H9 (cell line): ENCODE data around the gene UST. TPM values are rescaled to one million over a fixed set of nuclear protein-coding genes. Genes with fewer than 3 reads are reported as not detected.
A peak's percentile ranks its signal among the peaks of the same experiment; 100 is the strongest.

ENCODE experiments used
- DNase-seq: peaks from one replicate; pipeline ENCODE4 v3.0.0-alpha.2; 2017
- H2AFZ ChIP-seq: one replicate; pipeline ENCODE4 v1.6.1; 2013; ENCODE audit warnings: mild to moderate bottlenecking, low read length, control low read depth, moderate library complexity
- H2AK5ac ChIP-seq: 2 replicates; pipeline ENCODE4 v1.6.1; 2013; ENCODE audit warnings: low read length, control low read depth, mixed read lengths; ENCODE audit not compliant: insufficient read length
- H2BK120ac ChIP-seq: one replicate; pipeline ENCODE4 v1.6.1; 2013; ENCODE audit warnings: low read depth, mild to moderate bottlenecking, low read length, control low read depth, inconsistent platforms; ENCODE audit not compliant: poor library complexity, severe bottlenecking
- H2BK12ac ChIP-seq: 2 replicates; pipeline ENCODE4 v1.6.1; 2013; ENCODE audit warnings: low read length, control low read depth, mixed read lengths, low read depth; ENCODE audit not compliant: insufficient read length
- H2BK15ac ChIP-seq: 2 replicates; pipeline ENCODE4 v1.6.1; 2013; ENCODE audit warnings: low read depth, low read length, control low read depth
- H2BK20ac ChIP-seq: one replicate; pipeline ENCODE4 v1.6.1; 2013; ENCODE audit warnings: low read depth, mild to moderate bottlenecking, low read length, control low read depth, inconsistent platforms; ENCODE audit not compliant: poor library complexity, severe bottlenecking
- H2BK5ac ChIP-seq: 2 replicates; pipeline ENCODE4 v1.6.1; 2013; ENCODE audit warnings: low read length, control low read depth, mixed read lengths; ENCODE audit not compliant: insufficient read length
- H3K14ac ChIP-seq: 2 replicates; pipeline ENCODE4 v1.6.1; 2013; ENCODE audit warnings: low read length, control low read depth; ENCODE audit not compliant: insufficient read depth
- H3K18ac ChIP-seq: 2 replicates; pipeline ENCODE4 v1.6.1; 2013; ENCODE audit warnings: low read depth, mild to moderate bottlenecking, mixed read lengths, low read length, control low read depth; ENCODE audit not compliant: insufficient read length
- H3K23ac ChIP-seq: 2 replicates; pipeline ENCODE4 v1.6.1; 2013; ENCODE audit warnings: low read length, control low read depth, mixed read lengths, low read depth; ENCODE audit not compliant: insufficient read length
- H3K23me2 ChIP-seq: 2 replicates; pipeline ENCODE4 v1.6.1; 2013; ENCODE audit warnings: low read depth, mild to moderate bottlenecking, mixed read lengths, low read length, control low read depth; ENCODE audit not compliant: insufficient read length, poor library complexity, severe bottlenecking
- H3K27ac ChIP-seq: 2 replicates; pipeline ENCODE4 v1.5.1; 2013; ENCODE audit warnings: low read length, control low read depth, mixed read lengths, low read depth; ENCODE audit not compliant: insufficient read length
- H3K27me3 ChIP-seq: 2 replicates; pipeline ENCODE4 v1.6.1; 2013; ENCODE audit warnings: low read length, control low read depth, inconsistent platforms; ENCODE audit not compliant: insufficient read depth
- H3K4ac ChIP-seq: 2 replicates; pipeline ENCODE4 v1.6.1; 2013; ENCODE audit warnings: low read depth, mild to moderate bottlenecking, control low read depth, inconsistent platforms, low read length, moderate library complexity
- H3K4me1 ChIP-seq: 2 replicates; pipeline ENCODE4 v1.6.1; 2013; ENCODE audit warnings: low read length, control low read depth, inconsistent platforms; ENCODE audit not compliant: insufficient read depth
- H3K4me2 ChIP-seq: 2 replicates; pipeline ENCODE4 v1.6.1; 2013; ENCODE audit warnings: low read length, control low read depth, mixed read lengths; ENCODE audit not compliant: insufficient read length, insufficient read depth
- H3K56ac ChIP-seq: 2 replicates; pipeline ENCODE4 v1.6.1; 2013; ENCODE audit warnings: low read depth, mild to moderate bottlenecking, mixed read lengths, low read length, control low read depth; ENCODE audit not compliant: insufficient read length
- H3K79me1 ChIP-seq: 2 replicates; pipeline ENCODE4 v1.6.1; 2013; ENCODE audit warnings: low read depth, mild to moderate bottlenecking, moderate library complexity, low read length, control low read depth, inconsistent platforms; ENCODE audit not compliant: insufficient read depth, poor library complexity, severe bottlenecking
- H3K79me2 ChIP-seq: 2 replicates; pipeline ENCODE4 v1.6.1; 2013; ENCODE audit warnings: low read length, control low read depth, inconsistent platforms; ENCODE audit not compliant: insufficient read depth
- H3K9ac ChIP-seq: 2 replicates; pipeline ENCODE4 v1.6.1; 2013; ENCODE audit warnings: low read length, control low read depth, mixed read lengths; ENCODE audit not compliant: insufficient read length; ENCODE audit errors: extremely low read depth
- H3K9me3 ChIP-seq: one replicate; pipeline ENCODE4 v1.6.1; 2013; ENCODE audit warnings: low read depth, low read length, inconsistent platforms; ENCODE audit not compliant: control insufficient read depth
- H3T11ph ChIP-seq: one replicate; pipeline ENCODE4 v1.6.1; 2013; ENCODE audit warnings: mild to moderate bottlenecking, low read length, control low read depth, inconsistent platforms
- H4K20me1 ChIP-seq: one replicate; pipeline ENCODE4 v1.6.1; 2013; ENCODE audit not compliant: control insufficient read depth, insufficient read length, insufficient read depth
- H4K5ac ChIP-seq: 2 replicates; pipeline ENCODE4 v1.6.1; 2013; ENCODE audit warnings: low read depth, mild to moderate bottlenecking, mixed read lengths, low read length, control low read depth; ENCODE audit not compliant: insufficient read length
- H4K8ac ChIP-seq: replicated peaks from 2 replicates; pipeline ENCODE4 v1.6.1; 2013; ENCODE audit warnings: low read length, control low read depth, mixed read lengths, low read depth; ENCODE audit not compliant: insufficient read length
- H4K91ac ChIP-seq: 2 replicates; pipeline ENCODE4 v1.6.1; 2013; ENCODE audit warnings: low read depth, mild to moderate bottlenecking, moderate library complexity, mixed read lengths, low read length, control low read depth; ENCODE audit not compliant: insufficient read length
- H3K27ac Mint-ChIP-seq, 3 experiments: 2 replicates in 2 of 3; 3 replicates in 1 of 3; pipeline ENCODE4 v1.8.0; 2020 to 2021; ENCODE audit warnings: mixed read lengths in 3 of 3, mild to moderate bottlenecking in 1 of 3, moderate library complexity in 1 of 3
- H3K27me3 Mint-ChIP-seq: 2 replicates; pipeline ENCODE4 v1.8.0; 2021; ENCODE audit warnings: low read depth, mild to moderate bottlenecking, moderate library complexity, mixed read lengths
- H3K36me3 Mint-ChIP-seq, 3 experiments: 2 replicates in 2 of 3; 3 replicates in 1 of 3; pipeline ENCODE4 v1.8.0; 2020 to 2021; ENCODE audit warnings: low read depth in 3 of 3, mixed read lengths in 3 of 3; ENCODE audit not compliant: insufficient read depth in 1 of 3
- H3K4me1 Mint-ChIP-seq, 2 experiments: 2 replicates each; pipeline ENCODE4 v1.8.0; 2020; ENCODE audit warnings: mixed read lengths in 2 of 2
- H3K4me3 Mint-ChIP-seq, 2 experiments: 2 replicates in 1 of 2; 3 replicates in 1 of 2; pipeline ENCODE4 v1.8.0; 2020 to 2021; ENCODE audit warnings: mild to moderate bottlenecking in 2 of 2, mixed read lengths in 2 of 2, moderate library complexity in 1 of 2
- H3K9me3 Mint-ChIP-seq, 2 experiments: 2 replicates in 1 of 2; 3 replicates in 1 of 2; pipeline ENCODE4 v1.8.0; 2020; ENCODE audit warnings: mild to moderate bottlenecking in 2 of 2, mixed read lengths in 2 of 2, moderate library complexity in 1 of 2
- WGBS: extraction: QIAGEN DNeasy Blood & Tissue Kit; methylation state at CpG from one replicate; pipeline ENCODE4 v1.1.7; 2013; ENCODE audit warnings: missing lambda C conversion rate, low lambda C conversion rate, mixed read lengths; ENCODE audit not compliant: insufficient read length; ENCODE audit errors: extremely low coverage; 5-methylcytosine and 5-hydroxymethylcytosine counted together
- total RNA-seq: library from RNA; stranded (reverse); gene quantifications from 2 replicates; pipeline ENCODE4 v1.2.1, GENCODE V29; 2021
- TF ChIP-seq, protein P1 (sequence below): fragments of 200-600 bp; sonication (generic); conservative IDR thresholded peaks from 3 replicates; pipeline ENCODE4 v1.8.0; 2021; ENCODE audit warnings: antibody characterized with exemption, mild to moderate bottlenecking

UST gene
- total RNA-seq, 1 experiment from 2014 or later: 14.4 TPM

GRCh38 chr6:149054559-149055194, 307.8 kb downstream of the UST start:
- H2BK12ac ChIP-seq: no peak overlapping the region
- H3K4ac ChIP-seq: no peak overlapping the region
- H2BK5ac ChIP-seq: no peak overlapping the region
- H3K79me2 ChIP-seq: no peaks in the 10 kb centered on the region
- H3K9ac ChIP-seq: no peak overlapping the region
- H3K4me1 ChIP-seq: peaks cover 3% of the 10 kb centered on the region; the same call in 1 of the 2 replicates
- H3K18ac ChIP-seq: no peak overlapping the region
- H2AK5ac ChIP-seq: no peak overlapping the region
- no peak overlapping the region for H4K5ac ChIP-seq
- no peaks in the 10 kb centered on the region for H3K23me2 ChIP-seq
- no peak overlapping the region for H2BK120ac ChIP-seq
- Mint-ChIP-seq H3K36me3 (peaks cover 0 to 4% (median 0%) of the 10 kb centered on the region in 3 experiments; a peak in 2 of 7 replicates), H3K4me3 (no peak overlapping the region), H3K27ac (peak overlapping the region in 1 of 3 experiments; percentile 22; a peak in 3 of 7 replicates), H3K9me3 (no peaks in the 10 kb centered on the region), H3K27me3 (no peaks in the 10 kb centered on the region), H3K4me1 (peaks cover 14 to 18% of the 10 kb centered on the region in 2 experiments)
- WGBS: no CpG with 5 or more reads among the region's 8 CpGs
- no peak overlapping the region for H4K91ac ChIP-seq
- H3K27me3 ChIP-seq: no peaks in the 10 kb centered on the region
- no peak overlapping the region for H4K8ac ChIP-seq
- no peak overlapping the region for H3K14ac ChIP-seq
- no peaks in the 10 kb centered on the region for H3K79me1 ChIP-seq
- no peaks in the 10 kb centered on the region for H4K20me1 ChIP-seq
- H3K27ac ChIP-seq: no peak overlapping the region
- TF ChIP-seq, protein P1, sequence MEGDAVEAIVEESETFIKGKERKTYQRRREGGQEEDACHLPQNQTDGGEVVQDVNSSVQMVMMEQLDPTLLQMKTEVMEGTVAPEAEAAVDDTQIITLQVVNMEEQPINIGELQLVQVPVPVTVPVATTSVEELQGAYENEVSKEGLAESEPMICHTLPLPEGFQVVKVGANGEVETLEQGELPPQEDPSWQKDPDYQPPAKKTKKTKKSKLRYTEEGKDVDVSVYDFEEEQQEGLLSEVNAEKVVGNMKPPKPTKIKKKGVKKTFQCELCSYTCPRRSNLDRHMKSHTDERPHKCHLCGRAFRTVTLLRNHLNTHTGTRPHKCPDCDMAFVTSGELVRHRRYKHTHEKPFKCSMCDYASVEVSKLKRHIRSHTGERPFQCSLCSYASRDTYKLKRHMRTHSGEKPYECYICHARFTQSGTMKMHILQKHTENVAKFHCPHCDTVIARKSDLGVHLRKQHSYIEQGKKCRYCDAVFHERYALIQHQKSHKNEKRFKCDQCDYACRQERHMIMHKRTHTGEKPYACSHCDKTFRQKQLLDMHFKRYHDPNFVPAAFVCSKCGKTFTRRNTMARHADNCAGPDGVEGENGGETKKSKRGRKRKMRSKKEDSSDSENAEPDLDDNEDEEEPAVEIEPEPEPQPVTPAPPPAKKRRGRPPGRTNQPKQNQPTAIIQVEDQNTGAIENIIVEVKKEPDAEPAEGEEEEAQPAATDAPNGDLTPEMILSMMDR: no peak
- no peak for DNase-seq
- no peaks in the 10 kb centered on the region for H3K9me3 ChIP-seq
- no peak overlapping the region for H3K4me2 ChIP-seq
- H2BK20ac ChIP-seq: no peak overlapping the region
- H3T11ph ChIP-seq: no peak overlapping the region
- H2BK15ac ChIP-seq: no peak overlapping the region
- no peak overlapping the region for H3K23ac ChIP-seq
- H2AFZ ChIP-seq: no peak overlapping the region
- H3K56ac ChIP-seq: no peak overlapping the region
